GM10847 (cell line): ENCODE data around the gene ARHGAP22.

ENCODE experiments used
- POLR2A ChIP-seq: IDR thresholded peaks from 2 replicates; pipeline ENCODE4 v1.6.1; 2011; ENCODE audit not compliant: insufficient read length; ENCODE audit errors: extremely low read depth

ARHGAP22 gene

DNA sequence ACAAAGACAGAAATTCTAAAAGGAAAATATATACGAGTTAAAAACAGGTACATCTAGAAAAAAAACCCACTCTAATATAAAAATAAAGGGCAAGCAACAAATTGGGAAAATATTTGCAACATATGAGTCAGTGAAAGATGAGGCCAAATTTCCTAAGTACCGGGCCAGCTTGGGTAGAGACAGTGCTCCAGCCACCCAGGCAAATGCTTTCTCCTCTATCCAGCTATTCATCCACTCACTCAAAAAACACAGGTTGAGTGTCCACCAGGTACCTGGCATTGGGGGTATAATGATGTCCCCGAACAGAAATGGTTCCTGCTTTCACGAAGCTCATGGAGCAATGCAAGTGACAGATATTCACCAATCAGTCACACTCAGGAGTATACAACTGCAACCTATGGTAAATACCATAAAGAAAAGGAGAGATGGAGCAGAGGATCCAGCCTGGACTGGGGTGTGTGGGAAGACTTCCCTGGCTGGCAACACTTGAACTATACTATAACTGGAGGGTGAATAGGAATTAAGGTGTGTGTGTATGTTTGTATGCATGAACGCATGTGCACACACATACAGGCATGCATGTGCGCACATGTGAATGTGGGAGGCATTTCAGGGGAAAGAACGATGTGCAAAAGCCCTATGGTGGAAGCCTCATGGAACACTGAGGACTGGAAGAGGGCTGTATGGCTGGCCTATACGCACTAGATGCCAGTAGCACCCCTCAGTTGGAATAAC is 2.3 kb downstream of the ARHGAP22 start:
- TF ChIP-seq POLR2A, result no peak

GRCh38 chr10:48601789-48602188 is 3.1 kb downstream of the ARHGAP22 start:
- no peak for TF ChIP-seq POLR2A

DNA sequence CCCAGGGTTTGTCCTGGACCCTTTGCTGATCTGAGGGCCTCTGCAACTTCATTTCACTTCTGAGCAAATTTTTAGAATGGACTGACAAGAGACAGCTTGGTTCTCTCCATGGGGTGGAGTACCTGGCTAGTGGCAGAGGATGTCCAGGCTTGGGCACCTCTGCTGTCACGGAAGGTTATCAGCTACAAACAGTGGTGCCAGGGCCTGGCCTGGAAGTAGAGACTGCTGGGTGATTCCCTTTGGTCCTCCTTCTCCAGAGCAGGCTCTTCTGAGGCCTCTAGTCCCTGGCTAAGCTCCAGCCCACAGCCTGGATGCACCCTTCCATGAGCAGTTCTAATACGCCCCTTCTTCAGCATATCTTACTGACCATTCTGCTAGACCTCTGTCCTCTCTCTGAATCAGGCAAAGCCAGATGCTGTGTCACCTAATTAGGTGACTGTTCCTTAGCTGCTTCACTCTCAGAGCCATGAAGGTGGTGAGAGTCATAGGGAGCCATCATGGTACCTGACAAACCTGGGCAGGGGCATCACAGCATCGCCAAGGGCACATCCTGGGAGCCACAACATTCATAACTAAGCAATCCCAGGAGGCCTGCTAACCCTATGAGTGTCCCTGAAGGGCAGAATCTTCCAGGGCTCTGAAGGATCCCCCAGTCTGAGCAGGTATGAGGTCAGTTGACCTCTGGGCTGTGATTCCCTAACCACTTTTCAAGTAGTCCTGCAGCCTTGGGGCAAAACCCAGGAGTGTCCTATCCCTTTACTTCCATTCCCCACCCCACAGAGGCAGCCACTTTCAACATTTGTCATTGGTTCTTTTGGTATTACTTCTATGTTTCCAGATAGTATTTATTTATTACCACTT is 4.0 kb downstream of the ARHGAP22 start:
- TF ChIP-seq POLR2A, result no peak

- TF ChIP-seq POLR2A, result no peak
Measured at GRCh38 chr10:48599830-48600134, 5.1 kb downstream of the ARHGAP22 start.

DNA sequence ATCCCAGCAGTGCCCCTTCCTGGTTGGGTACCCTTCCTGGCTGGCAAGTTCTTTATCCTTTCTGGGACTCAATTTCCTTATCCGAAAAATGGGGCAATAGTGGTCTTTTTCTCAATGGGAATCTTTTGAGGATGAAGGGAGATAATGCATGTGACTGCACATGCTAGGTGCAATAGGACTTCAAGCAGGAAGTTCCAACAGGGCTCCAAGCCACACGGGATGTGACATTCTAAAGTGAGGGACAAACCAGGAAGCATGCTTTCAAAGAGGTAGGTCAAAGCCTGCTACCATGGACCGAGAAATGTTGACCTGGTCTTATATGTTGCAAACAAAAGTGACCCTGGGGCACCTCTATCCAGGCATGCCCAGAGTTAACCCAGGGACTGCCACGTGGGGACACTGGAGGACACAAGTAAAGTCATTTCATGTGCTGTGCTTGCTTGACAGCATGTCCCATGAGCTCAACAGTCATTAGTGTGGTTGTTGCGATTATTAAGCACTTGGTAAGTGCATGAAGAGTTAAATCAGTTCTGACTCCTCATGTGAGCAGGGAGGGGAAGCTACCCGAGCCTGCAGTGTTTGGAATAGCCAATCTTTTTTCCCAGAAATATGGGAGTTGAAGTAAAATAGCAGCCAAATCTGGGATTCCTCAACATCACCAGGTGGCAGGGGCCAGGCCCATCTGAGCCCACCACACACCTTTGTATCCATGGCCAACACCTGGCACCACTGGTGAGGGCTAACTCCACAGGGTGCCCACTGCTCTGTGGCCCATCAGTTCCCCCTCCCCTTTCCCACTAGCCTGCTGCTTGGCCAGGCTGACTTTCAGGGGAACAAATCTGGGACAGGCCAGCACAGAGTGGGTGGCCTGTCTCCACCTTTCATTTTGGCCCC is 5.7 kb downstream of the ARHGAP22 start:
- no peak for TF ChIP-seq POLR2A

DNA sequence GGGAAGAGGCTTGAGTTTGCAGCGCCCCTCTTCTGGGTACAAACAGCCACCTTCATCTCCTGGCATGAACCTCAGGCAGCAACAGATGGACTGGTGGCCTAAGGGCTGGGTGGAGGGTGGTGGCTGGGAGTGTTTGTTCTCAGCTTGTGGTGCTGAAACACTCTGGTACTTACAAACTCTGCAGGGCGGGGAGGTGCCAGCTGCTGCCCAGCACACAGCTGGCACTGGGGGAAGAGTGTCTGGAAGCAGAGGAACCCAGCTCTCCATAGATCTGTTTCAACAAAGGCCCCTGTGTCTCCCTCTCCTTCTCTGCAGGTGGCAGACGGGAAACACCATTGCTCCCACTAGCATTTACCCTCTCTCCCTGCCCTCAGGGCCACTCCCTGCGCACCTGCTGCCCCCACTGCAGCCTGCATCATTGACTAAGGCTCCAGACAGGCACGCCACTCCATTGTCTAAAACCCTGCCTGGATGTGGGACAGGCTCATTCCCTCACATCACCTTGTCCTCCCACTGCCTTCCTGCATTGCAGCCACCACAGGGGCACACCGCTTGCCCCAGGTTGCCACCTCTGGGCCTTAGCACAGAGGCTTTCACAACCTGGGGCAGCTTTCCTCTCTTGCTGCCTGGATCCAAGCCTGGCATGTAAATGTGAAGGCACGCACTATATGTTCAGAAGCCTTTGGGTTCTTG is 6.5 kb downstream of the ARHGAP22 start:
- TF ChIP-seq POLR2A, result no peak

GRCh38 chr10:48595539-48595932 is 9.3 kb downstream of the ARHGAP22 start:
- no peak for TF ChIP-seq POLR2A

- no peak for TF ChIP-seq POLR2A
Measured at GRCh38 chr10:48594803-48595538, 9.9 kb downstream of the ARHGAP22 start.

- no peak for TF ChIP-seq POLR2A
Measured at GRCh38 chr10:48594371-48594770, 10.5 kb downstream of the ARHGAP22 start.

DNA sequence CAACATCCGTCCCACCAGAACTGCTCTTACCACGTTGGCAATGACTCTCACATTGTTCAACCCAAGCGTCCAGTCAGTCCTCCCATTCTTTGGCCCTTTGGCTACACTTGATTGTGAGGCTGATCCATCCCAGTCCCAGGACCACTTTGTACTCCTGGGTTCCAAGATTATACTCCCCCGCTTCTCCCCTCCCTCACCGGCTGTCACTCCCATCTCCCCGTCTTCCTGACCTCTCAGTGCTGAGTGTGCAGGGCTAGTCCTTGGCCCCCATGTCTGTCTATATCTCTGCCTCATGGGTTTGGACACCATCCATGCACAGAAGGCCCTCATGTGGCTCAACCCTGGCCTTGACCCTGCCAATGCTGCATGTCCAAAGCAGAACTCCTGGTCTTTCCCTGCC is 12.5 kb downstream of the ARHGAP22 start:
- TF ChIP-seq POLR2A, result no peak

DNA sequence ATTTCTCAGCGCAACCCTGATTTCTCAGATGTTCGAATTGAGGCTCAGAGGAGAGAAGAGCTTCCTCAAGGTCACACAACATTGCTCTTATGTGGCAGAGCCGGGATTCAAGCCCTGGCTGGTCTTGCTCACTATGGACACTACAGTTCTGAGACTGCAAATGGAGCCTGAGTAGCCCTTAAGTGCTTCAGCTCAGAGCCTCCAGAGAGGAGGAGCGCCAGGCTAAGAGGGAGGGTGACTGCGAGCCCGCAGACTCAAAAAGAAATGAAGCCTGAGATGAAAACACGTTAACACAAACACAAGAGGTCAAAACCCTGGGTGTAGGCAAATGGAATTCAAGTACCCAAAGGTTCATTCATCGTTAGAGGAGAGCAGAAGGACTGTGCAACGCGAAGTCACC is 13.9 kb downstream of the ARHGAP22 start:
- no peak for TF ChIP-seq POLR2A

DNA sequence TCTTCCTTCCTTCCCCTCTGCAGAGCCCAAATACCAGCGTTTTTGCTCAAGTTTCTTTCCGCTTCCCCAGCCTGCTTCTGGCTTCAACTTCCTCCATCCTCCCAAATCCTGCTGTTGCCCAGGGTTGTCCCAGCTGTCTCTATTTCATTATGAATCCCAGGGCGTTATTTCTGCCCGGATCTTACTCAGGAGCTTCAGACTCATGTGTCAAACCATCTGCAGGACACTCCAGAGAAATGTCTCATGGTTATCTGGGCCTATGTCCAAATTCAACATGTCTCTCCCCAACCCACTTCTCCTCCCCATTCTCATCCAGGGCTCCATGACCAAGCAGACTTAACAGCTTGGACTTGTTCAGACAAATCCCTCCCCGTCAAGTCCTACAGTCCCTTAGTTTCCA is 15.6 kb downstream of the ARHGAP22 start:
- TF ChIP-seq POLR2A, result no peak

- no peak for TF ChIP-seq POLR2A
Measured at GRCh38 chr10:48587819-48588218, 17.1 kb downstream of the ARHGAP22 start.

- no peak for TF ChIP-seq POLR2A
Measured at GRCh38 chr10:48587101-48587500, 17.8 kb downstream of the ARHGAP22 start.
